Measurements from ENCODE around the gene SH3RF3. TPM values are rescaled to one million over a fixed set of nuclear protein-coding genes. Genes with fewer than 3 reads are reported as not detected.

SH3RF3 gene
- total RNA-seq, 1 experiment from 2014 or later: not detected

- Histone ChIP-seq H3K4me3 (replicated peaks in 1 of 2; ENCODE audit: low read depth in 1 of 2, low read length in 2 of 2) (no peak overlapping the region), H3K4me2 (ENCODE audit: low read length) (no peak overlapping the region), H3K9me3 (ENCODE audit: control insufficient read depth in 1 of 2, insufficient read depth in 1 of 2, low read depth in 1 of 2, low read length in 2 of 2) (no peaks in the 10 kb centered on the region), H3K27ac (ENCODE audit: low read depth, low read length) (no peak overlapping the region), H3K9me2 (ENCODE audit: insufficient read depth) (no peaks in the 10 kb centered on the region), H3K36me3 (ENCODE audit: control insufficient read depth in 1 of 2, insufficient read depth in 2 of 2, low read length in 2 of 2) (no peaks in the 10 kb centered on the region), H4K20me1 (ENCODE audit: insufficient read depth) (no peaks in the 10 kb centered on the region), H3K9ac (ENCODE audit: low read length) (no peak overlapping the region), H2AFZ (ENCODE audit: low read depth, low read length, poor library complexity, severe bottlenecking) (no peak overlapping the region), H3K79me2 (ENCODE audit: insufficient read depth, low read length) (no peaks in the 10 kb centered on the region), H3K4me1 (ENCODE audit: control insufficient read depth in 1 of 2, insufficient read depth in 2 of 2, low read length in 2 of 2) (no peaks in the 10 kb centered on the region), H3K27me3 (ENCODE audit: insufficient read depth, low read length) (no peaks in the 10 kb centered on the region)
- no TSS peak for BruUV-seq (replicated peaks)
- intact Hi-C loops (cut with micrococcal nuclease): no loop called here
- DNase-seq (ENCODE audit: low read depth, low spot score) (no peak), ATAC-seq (no peak)
- ChIA-PET CTCF (interaction anchor here (1.5 to 1.7 kb wide), 2 partner anchors 19 to 60 kb away, joined by 3 to 8 read pairs; no protein-coding TSS in a partner anchor), POLR2A (no interaction called here), RAD21 (ENCODE audit: low non-redundant PET in 1 of 2, low total read pairs in 2 of 2, uncharacterized antibody in 2 of 2, unreplicated experiment in 2 of 2) (interaction anchor here in 1 of 2 experiments (1.3 kb wide), 1 partner anchor 60 kb away, joined by 4 read pairs; no protein-coding TSS in a partner anchor)
- TF ChIP-seq YY1 (IDR thresholded peaks at IDR 0.05; ENCODE audit: extremely low read depth, insufficient replicate concordance, low read depth, low read length): no peak
- TF ChIP-seq MAX (IDR thresholded peaks at IDR 0.05): no peak
- TF ChIP-seq EZH2 (IDR thresholded peaks at IDR 0.05): no peak
- TF ChIP-seq REST (IDR thresholded peaks at IDR 0.05; ENCODE audit: low read depth): no peak
- TF ChIP-seq POLR2A (IDR thresholded peaks at IDR 0.05; ENCODE audit: borderline replicate concordance, extremely low read depth, insufficient read depth, insufficient read length): no peak
- TF ChIP-seq SRF (IDR thresholded peaks at IDR 0.05; ENCODE audit: low read depth): no peak
- no peak for TF ChIP-seq ATF3 (IDR thresholded peaks at IDR 0.05)
- TF ChIP-seq EZH2phosphoT487 (IDR thresholded peaks at IDR 0.05; ENCODE audit: borderline replicate concordance): no peak
- no peak for TF ChIP-seq POLR2AphosphoS5 (IDR thresholded peaks at IDR 0.05; ENCODE audit: low read depth, low read length)
- no peak for TF ChIP-seq CBX3 (IDR thresholded peaks at IDR 0.05; ENCODE audit: low read depth)
- no peak for TF ChIP-seq SIN3A (IDR thresholded peaks at IDR 0.05; ENCODE audit: low read depth)
- TF ChIP-seq ZFX (IDR thresholded peaks at IDR 0.05): no peak
- TF ChIP-seq ZNF274 (IDR thresholded peaks at IDR 0.05; ENCODE audit: low read depth, low read length): no peak
- no peak for TF ChIP-seq ELF1 (IDR thresholded peaks at IDR 0.05; ENCODE audit: borderline replicate concordance, low read depth)
- no peak for TF ChIP-seq SP1 (IDR thresholded peaks at IDR 0.05; ENCODE audit: low read depth)
- TF ChIP-seq EGR1 (IDR thresholded peaks at IDR 0.05; ENCODE audit: low read depth): no peak
Observed at GRCh38 chr2:109450574-109451273, 321.7 kb downstream of the SH3RF3 start.

Measured in HCT116 (cell line).